H9 (cell line): ENCODE measurements around the gene CCDC124. TPM values are rescaled to one million over a fixed set of nuclear protein-coding genes. Genes with fewer than 3 reads are reported as not detected.

Experiments
- DNase-seq: peaks from one replicate; pipeline ENCODE4 v3.0.0-alpha.2; 2017
- H2AFZ ChIP-seq: one replicate; pipeline ENCODE4 v1.6.1; 2013; ENCODE audit warnings: mild to moderate bottlenecking, low read length, control low read depth, moderate library complexity
- H2AK5ac ChIP-seq: 2 replicates; pipeline ENCODE4 v1.6.1; 2013; ENCODE audit warnings: low read length, control low read depth, mixed read lengths; ENCODE audit not compliant: insufficient read length
- H2BK120ac ChIP-seq: one replicate; pipeline ENCODE4 v1.6.1; 2013; ENCODE audit warnings: low read depth, mild to moderate bottlenecking, low read length, control low read depth, inconsistent platforms; ENCODE audit not compliant: poor library complexity, severe bottlenecking
- H2BK12ac ChIP-seq: 2 replicates; pipeline ENCODE4 v1.6.1; 2013; ENCODE audit warnings: low read length, control low read depth, mixed read lengths, low read depth; ENCODE audit not compliant: insufficient read length
- H2BK15ac ChIP-seq: 2 replicates; pipeline ENCODE4 v1.6.1; 2013; ENCODE audit warnings: low read depth, low read length, control low read depth
- H2BK20ac ChIP-seq: one replicate; pipeline ENCODE4 v1.6.1; 2013; ENCODE audit warnings: low read depth, mild to moderate bottlenecking, low read length, control low read depth, inconsistent platforms; ENCODE audit not compliant: poor library complexity, severe bottlenecking
- H2BK5ac ChIP-seq: 2 replicates; pipeline ENCODE4 v1.6.1; 2013; ENCODE audit warnings: low read length, control low read depth, mixed read lengths; ENCODE audit not compliant: insufficient read length
- H3K14ac ChIP-seq: 2 replicates; pipeline ENCODE4 v1.6.1; 2013; ENCODE audit warnings: low read length, control low read depth; ENCODE audit not compliant: insufficient read depth
- H3K18ac ChIP-seq: 2 replicates; pipeline ENCODE4 v1.6.1; 2013; ENCODE audit warnings: low read depth, mild to moderate bottlenecking, mixed read lengths, low read length, control low read depth; ENCODE audit not compliant: insufficient read length
- H3K23ac ChIP-seq: 2 replicates; pipeline ENCODE4 v1.6.1; 2013; ENCODE audit warnings: low read length, control low read depth, mixed read lengths, low read depth; ENCODE audit not compliant: insufficient read length
- H3K23me2 ChIP-seq: 2 replicates; pipeline ENCODE4 v1.6.1; 2013; ENCODE audit warnings: low read depth, mild to moderate bottlenecking, mixed read lengths, low read length, control low read depth; ENCODE audit not compliant: insufficient read length, poor library complexity, severe bottlenecking
- H3K27ac ChIP-seq: 2 replicates; pipeline ENCODE4 v1.5.1; 2013; ENCODE audit warnings: low read length, control low read depth, mixed read lengths, low read depth; ENCODE audit not compliant: insufficient read length
- H3K27me3 ChIP-seq: 2 replicates; pipeline ENCODE4 v1.6.1; 2013; ENCODE audit warnings: low read length, control low read depth, inconsistent platforms; ENCODE audit not compliant: insufficient read depth
- H3K4ac ChIP-seq: 2 replicates; pipeline ENCODE4 v1.6.1; 2013; ENCODE audit warnings: low read depth, mild to moderate bottlenecking, control low read depth, inconsistent platforms, low read length, moderate library complexity
- H3K4me1 ChIP-seq: 2 replicates; pipeline ENCODE4 v1.6.1; 2013; ENCODE audit warnings: low read length, control low read depth, inconsistent platforms; ENCODE audit not compliant: insufficient read depth
- H3K4me2 ChIP-seq: 2 replicates; pipeline ENCODE4 v1.6.1; 2013; ENCODE audit warnings: low read length, control low read depth, mixed read lengths; ENCODE audit not compliant: insufficient read length, insufficient read depth
- H3K56ac ChIP-seq: 2 replicates; pipeline ENCODE4 v1.6.1; 2013; ENCODE audit warnings: low read depth, mild to moderate bottlenecking, mixed read lengths, low read length, control low read depth; ENCODE audit not compliant: insufficient read length
- H3K79me1 ChIP-seq: 2 replicates; pipeline ENCODE4 v1.6.1; 2013; ENCODE audit warnings: low read depth, mild to moderate bottlenecking, moderate library complexity, low read length, control low read depth, inconsistent platforms; ENCODE audit not compliant: insufficient read depth, poor library complexity, severe bottlenecking
- H3K79me2 ChIP-seq: 2 replicates; pipeline ENCODE4 v1.6.1; 2013; ENCODE audit warnings: low read length, control low read depth, inconsistent platforms; ENCODE audit not compliant: insufficient read depth
- H3K9ac ChIP-seq: 2 replicates; pipeline ENCODE4 v1.6.1; 2013; ENCODE audit warnings: low read length, control low read depth, mixed read lengths; ENCODE audit not compliant: insufficient read length; ENCODE audit errors: extremely low read depth
- H3K9me3 ChIP-seq: one replicate; pipeline ENCODE4 v1.6.1; 2013; ENCODE audit warnings: low read depth, low read length, inconsistent platforms; ENCODE audit not compliant: control insufficient read depth
- H3T11ph ChIP-seq: one replicate; pipeline ENCODE4 v1.6.1; 2013; ENCODE audit warnings: mild to moderate bottlenecking, low read length, control low read depth, inconsistent platforms
- H4K20me1 ChIP-seq: one replicate; pipeline ENCODE4 v1.6.1; 2013; ENCODE audit not compliant: control insufficient read depth, insufficient read length, insufficient read depth
- H4K5ac ChIP-seq: 2 replicates; pipeline ENCODE4 v1.6.1; 2013; ENCODE audit warnings: low read depth, mild to moderate bottlenecking, mixed read lengths, low read length, control low read depth; ENCODE audit not compliant: insufficient read length
- H4K8ac ChIP-seq: replicated peaks from 2 replicates; pipeline ENCODE4 v1.6.1; 2013; ENCODE audit warnings: low read length, control low read depth, mixed read lengths, low read depth; ENCODE audit not compliant: insufficient read length
- H4K91ac ChIP-seq: 2 replicates; pipeline ENCODE4 v1.6.1; 2013; ENCODE audit warnings: low read depth, mild to moderate bottlenecking, moderate library complexity, mixed read lengths, low read length, control low read depth; ENCODE audit not compliant: insufficient read length
- H3K27ac Mint-ChIP-seq, 3 experiments: 2 replicates in 2 of 3; 3 replicates in 1 of 3; pipeline ENCODE4 v1.8.0; 2020 to 2021; ENCODE audit warnings: mixed read lengths in 3 of 3, mild to moderate bottlenecking in 1 of 3, moderate library complexity in 1 of 3
- H3K27me3 Mint-ChIP-seq: 2 replicates; pipeline ENCODE4 v1.8.0; 2021; ENCODE audit warnings: low read depth, mild to moderate bottlenecking, moderate library complexity, mixed read lengths
- H3K36me3 Mint-ChIP-seq, 3 experiments: 2 replicates in 2 of 3; 3 replicates in 1 of 3; pipeline ENCODE4 v1.8.0; 2020 to 2021; ENCODE audit warnings: low read depth in 3 of 3, mixed read lengths in 3 of 3; ENCODE audit not compliant: insufficient read depth in 1 of 3
- H3K4me1 Mint-ChIP-seq, 2 experiments: 2 replicates each; pipeline ENCODE4 v1.8.0; 2020; ENCODE audit warnings: mixed read lengths in 2 of 2
- H3K4me3 Mint-ChIP-seq, 2 experiments: 2 replicates in 1 of 2; 3 replicates in 1 of 2; pipeline ENCODE4 v1.8.0; 2020 to 2021; ENCODE audit warnings: mild to moderate bottlenecking in 2 of 2, mixed read lengths in 2 of 2, moderate library complexity in 1 of 2
- H3K9me3 Mint-ChIP-seq, 2 experiments: 2 replicates in 1 of 2; 3 replicates in 1 of 2; pipeline ENCODE4 v1.8.0; 2020; ENCODE audit warnings: mild to moderate bottlenecking in 2 of 2, mixed read lengths in 2 of 2, moderate library complexity in 1 of 2
- CTCF ChIP-seq: fragments of 200-600 bp; sonication (generic); conservative IDR thresholded peaks from 3 replicates; pipeline ENCODE4 v1.8.0; 2021; ENCODE audit warnings: antibody characterized with exemption, mild to moderate bottlenecking
- WGBS: extraction: QIAGEN DNeasy Blood & Tissue Kit; methylation state at CpG from one replicate; pipeline ENCODE4 v1.1.7; 2013; ENCODE audit warnings: missing lambda C conversion rate, low lambda C conversion rate, mixed read lengths; ENCODE audit not compliant: insufficient read length; ENCODE audit errors: extremely low coverage; 5-methylcytosine and 5-hydroxymethylcytosine counted together
- total RNA-seq: library from RNA; stranded (reverse); gene quantifications from 2 replicates; pipeline ENCODE4 v1.2.1, GENCODE V29; 2021

CCDC124 gene
- total RNA-seq, 1 experiment from 2014 or later, result 119 TPM

- H2AK5ac ChIP-seq, result no peak overlapping the region
- Mint-ChIP-seq H3K36me3 (peaks cover 0 to 15% (median 0%) of the 10 kb centered on the region in 3 experiments; a peak in 5 of 7 replicates), H3K27me3 (no peaks in the 10 kb centered on the region; the same call in 1 of the 2 replicates), H3K9me3 (no peaks in the 10 kb centered on the region), H3K27ac (0 out of 7 replicates have a peak overlapping the region, but pooled peaks of 1 of the 3 experiments have one; percentile 10), H3K4me3 (no peak overlapping the region), H3K4me1 (peaks cover 3 to 9% of the 10 kb centered on the region in 2 experiments)
- H3K9me3 ChIP-seq, result no peaks in the 10 kb centered on the region
- H3K18ac ChIP-seq, result no peak overlapping the region
- H3K27ac ChIP-seq, result no peak overlapping the region
- no peak overlapping the region for H3K4ac ChIP-seq
- no peak overlapping the region for H3T11ph ChIP-seq
- WGBS, result no CpG with 5 or more reads among the region's 16 CpGs
- H3K14ac ChIP-seq, result no peak overlapping the region
- H4K5ac ChIP-seq, result no peak overlapping the region
- no peaks in the 10 kb centered on the region for H3K79me2 ChIP-seq
- H2AFZ ChIP-seq, result no peak overlapping the region
- no peak overlapping the region for H3K9ac ChIP-seq
- no peak overlapping the region for H2BK120ac ChIP-seq
- H2BK15ac ChIP-seq, result no peak overlapping the region
- H3K4me2 ChIP-seq, result no peak overlapping the region
- no peaks in the 10 kb centered on the region for H3K23me2 ChIP-seq
- no peak overlapping the region for H3K23ac ChIP-seq
- DNase-seq, result no peak
- TF ChIP-seq CTCF, result no peak
- no peak overlapping the region for H2BK12ac ChIP-seq
- no peaks in the 10 kb centered on the region for H3K27me3 ChIP-seq
- H4K20me1 ChIP-seq, result no peaks in the 10 kb centered on the region
- H2BK20ac ChIP-seq, result no peak overlapping the region
- no peaks in the 10 kb centered on the region for H3K79me1 ChIP-seq
- H4K91ac ChIP-seq, result no peak overlapping the region
- H3K56ac ChIP-seq, result no peak overlapping the region
- H3K4me1 ChIP-seq, result no peaks in the 10 kb centered on the region
- no peak overlapping the region for H2BK5ac ChIP-seq
- no peak overlapping the region for H4K8ac ChIP-seq
These were observed 56.7 kb downstream of the CCDC124 start for GRCh38 chr19:17989425-17990094.
